Thyroid gland (tissue), 4 donors: ENCODE results near the gene INF2.

Experiments used
- CTCF ChIP-seq, 6 experiments: fragments of 200-600 bp in 3 of 6; fragments of 450-650 bp in 3 of 6; sonication (generic) in 3 of 6; IDR thresholded peaks; one replicate each; pipeline ENCODE4 v1.5.1; 2016 to 2019; ENCODE audit warnings: antibody characterized with exemption in 6 of 6, mild to moderate bottlenecking in 2 of 6, inconsistent platforms in 1 of 6, moderate library complexity in 1 of 6
- POLR2A ChIP-seq, 2 donors: fragments of 450-650 bp; IDR thresholded peaks; one replicate each; pipeline ENCODE4 v1.6.1; 2017; ENCODE audit warnings: antibody characterized with exemption in 2 of 2, mild to moderate bottlenecking in 2 of 2, moderate library complexity in 1 of 2

- TF ChIP-seq CTCF (IDR thresholded peaks at IDR 0.05) (no peak), POLR2A (IDR thresholded peaks at IDR 0.05) (no peak)
Observed at GRCh38 chr14:104678901-104679705, 10.3 kb upstream of the INF2 start.
